HCT116 (cell line): ENCODE measurements around the gene ALX3. TPM values are rescaled to one million over a fixed set of nuclear protein-coding genes. Genes with fewer than 3 reads are reported as not detected.

ENCODE experiments used
- ATAC-seq: fragments of 200-7000 bp; cut with Tn5 transposase; 2 replicates; pipeline ENCODE4 v1.9.1; 2020; ENCODE audit warnings: mild to moderate bottlenecking, moderate library complexity
- BruUV-seq: library from RNA; stranded (reverse); fragments of 400-500 nt; replicated peaks from 2 replicates; lab custom pipeline; 2021; lab: Mats Ljungman, UMichigan
- CTCF ChIA-PET: fragments of 300-600 bp; sonication (Branson Sonifier 250); formaldehyde crosslinking; loops from one replicate; lab custom pipeline; 2021; ENCODE audit warnings: antibody characterized with exemption; lab: Charles Lee
- POLR2A ChIA-PET: fragments of 300-600, 350-600 bp; sonication (Branson Sonifier 250); formaldehyde crosslinking; loops from one replicate; lab custom pipeline; 2021; ENCODE audit warnings: antibody characterized with exemption; lab: Charles Lee
- RAD21 ChIA-PET, 2 experiments: fragments of 300-600 bp; sonication (Branson Sonifier 250); formaldehyde crosslinking; loops; one replicate each; lab custom pipeline; 2023; ENCODE audit warnings: low total read pairs in 2 of 2; ENCODE audit not compliant: uncharacterized antibody in 2 of 2, unreplicated experiment in 2 of 2, low non-redundant PET in 1 of 2; lab: Charles Lee
- DNase-seq: peaks from one replicate; pipeline ENCODE4 v3.0.0-alpha.2; 2010; ENCODE audit warnings: low read depth, low spot score
- H2AFZ ChIP-seq: fragments of 200-600 bp; shearing (Covaris generic), sonication (generic); 2 replicates; pipeline ENCODE4 v1.6.1; 2017; ENCODE audit warnings: low read depth, mixed run types, mixed read lengths, antibody characterized with exemption, low read length; ENCODE audit not compliant: poor library complexity, severe bottlenecking
- H3K27ac ChIP-seq: 2 replicates; pipeline ENCODE4 v1.5.1; 2012; ENCODE audit warnings: low read depth, low read length
- H3K27me3 ChIP-seq: fragments of 200-600 bp; sonication (generic); 2 replicates; pipeline ENCODE4 v1.6.1; 2016; ENCODE audit warnings: mixed run types, low read length, mixed read lengths; ENCODE audit not compliant: insufficient read depth
- H3K36me3 ChIP-seq, 2 experiments: fragments of 200-500 bp in 1 of 2; fragments of 200-600 bp in 1 of 2; sonication (Bioruptor generic) in 1 of 2; sonication (generic) in 1 of 2; 2 replicates each; pipeline versions ENCODE4 v1.5.1 to v1.6.1; 2014 to 2016; ENCODE audit warnings: low read length in 2 of 2, inconsistent platforms in 1 of 2, mixed read lengths in 1 of 2, mixed run types in 1 of 2; ENCODE audit not compliant: insufficient read depth in 2 of 2, control insufficient read depth in 1 of 2
- H3K4me1 ChIP-seq, 2 experiments: fragments of 200-600 bp in 1 of 2; sonication (generic) in 1 of 2; 2 replicates each; pipeline versions ENCODE4 v1.5.1 to v1.6.1; 2012 to 2017; ENCODE audit warnings: low read length in 2 of 2, inconsistent platforms in 1 of 2, mild to moderate bottlenecking in 1 of 2, mixed read lengths in 1 of 2, mixed run types in 1 of 2, moderate library complexity in 1 of 2; ENCODE audit not compliant: insufficient read depth in 2 of 2, control insufficient read depth in 1 of 2
- H3K4me2 ChIP-seq: fragments of 200-600 bp; sonication (generic); 2 replicates; pipeline ENCODE4 v1.6.1; 2017; ENCODE audit warnings: mixed run types, low read length, mixed read lengths
- H3K4me3 ChIP-seq, 2 experiments: fragments of 200-600 bp in 1 of 2; sonication (generic) in 1 of 2; replicated peaks in 1 of 2; 2 replicates each; pipeline ENCODE4 v1.5.1; 2011 to 2016; ENCODE audit warnings: low read length in 2 of 2, control low read depth in 1 of 2, low read depth in 1 of 2, mild to moderate bottlenecking in 1 of 2, mixed read lengths in 1 of 2, mixed run types in 1 of 2
- H3K79me2 ChIP-seq: fragments of 200-600 bp; sonication (generic); 2 replicates; pipeline ENCODE4 v1.6.1; 2017; ENCODE audit warnings: mild to moderate bottlenecking, mixed run types, low read length, moderate library complexity, mixed read lengths; ENCODE audit not compliant: insufficient read depth
- H3K9ac ChIP-seq: fragments of 200-600 bp; sonication (generic); 2 replicates; pipeline ENCODE4 v1.6.1; 2016; ENCODE audit warnings: low read length, mixed read lengths
- H3K9me2 ChIP-seq: fragments of 200-600 bp; sonication (generic), shearing (Covaris generic); 2 replicates; pipeline ENCODE4 v1.6.1; 2017; ENCODE audit warnings: mixed run types, mild to moderate bottlenecking, moderate library complexity; ENCODE audit not compliant: insufficient read depth
- H3K9me3 ChIP-seq, 2 experiments: fragments of 200-500 bp in 1 of 2; fragments of 200-600 bp in 1 of 2; sonication (Bioruptor generic) in 1 of 2; sonication (generic) in 1 of 2; 2 replicates each; pipeline ENCODE4 v1.6.1; 2014 to 2017; ENCODE audit warnings: low read length in 2 of 2, mixed read lengths in 2 of 2, inconsistent platforms in 1 of 2, low read depth in 1 of 2, mild to moderate bottlenecking in 1 of 2, mixed run types in 1 of 2, moderate library complexity in 1 of 2; ENCODE audit not compliant: control insufficient read depth in 1 of 2, insufficient read depth in 1 of 2
- H4K20me1 ChIP-seq: fragments of 200-600 bp; sonication (generic), shearing (Covaris generic); 2 replicates; pipeline ENCODE4 v1.6.1; 2017; ENCODE audit warnings: mixed run types, mild to moderate bottlenecking, moderate library complexity; ENCODE audit not compliant: insufficient read depth
- ATF3 ChIP-seq: IDR thresholded peaks from 2 replicates; pipeline ENCODE4 v1.6.1; 2012
- CBX3 ChIP-seq: IDR thresholded peaks from 2 replicates; pipeline ENCODE4 v1.6.1; 2012; ENCODE audit warnings: low read depth
- ELF1 ChIP-seq: IDR thresholded peaks from 2 replicates; pipeline ENCODE4 v1.6.1; 2012; ENCODE audit warnings: low read depth, borderline replicate concordance
- EZH2 ChIP-seq: fragments of 200-600 bp; sonication (generic); IDR thresholded peaks from 2 replicates; pipeline ENCODE4 v1.6.1; 2017; ENCODE audit warnings: antibody characterized with exemption, mixed run types
- FOSL1 ChIP-seq: IDR thresholded peaks from 2 replicates; pipeline ENCODE4 v1.6.1; 2012; ENCODE audit warnings: low read depth
- POLR2A ChIP-seq: IDR thresholded peaks from 2 replicates; pipeline ENCODE4 v1.7.0; 2011; ENCODE audit warnings: borderline replicate concordance; ENCODE audit not compliant: insufficient read depth, insufficient read length; ENCODE audit errors: extremely low read depth
- POLR2AphosphoS5 ChIP-seq: IDR thresholded peaks from 2 replicates; pipeline ENCODE4 v1.6.1; 2011; ENCODE audit warnings: mild to moderate bottlenecking, low read depth, low read length, moderate library complexity
- RAD21 ChIP-seq: IDR thresholded peaks from 2 replicates; pipeline ENCODE4 v1.6.1; 2012; ENCODE audit warnings: low read depth, mild to moderate bottlenecking
- REST ChIP-seq: IDR thresholded peaks from 2 replicates; pipeline ENCODE4 v1.6.1; 2012; ENCODE audit warnings: low read depth
- SIN3A ChIP-seq: IDR thresholded peaks from 2 replicates; pipeline ENCODE4 v1.6.1; 2012; ENCODE audit warnings: low read depth
- SP1 ChIP-seq: IDR thresholded peaks from 2 replicates; pipeline ENCODE4 v1.6.1; 2012; ENCODE audit warnings: low read depth
- SRF ChIP-seq: IDR thresholded peaks from 2 replicates; pipeline ENCODE4 v1.6.1; 2012; ENCODE audit warnings: low read depth
- YY1 ChIP-seq: IDR thresholded peaks from 2 replicates; pipeline ENCODE4 v1.6.1; 2011; ENCODE audit warnings: low read length, low read depth, moderate library complexity, mild to moderate bottlenecking; ENCODE audit not compliant: insufficient replicate concordance; ENCODE audit errors: extremely low read depth
- ZFX ChIP-seq: fragments of 450-650 bp; IDR thresholded peaks from 2 replicates; pipeline ENCODE4 v1.6.1; 2017
- intact Hi-C: fragments of 100-400 bp; cut with micrococcal nuclease; formaldehyde crosslinking; loops from 2 replicates; pipeline ENCODE4 v1.10.0; 2022
- total RNA-seq: library from RNA; stranded (reverse); gene quantifications from one replicate; pipeline ENCODE4 v1.2.1, GENCODE V29; 2021; ENCODE audit not compliant: unreplicated experiment
- TF ChIP-seq, protein P1 (sequence below): IDR thresholded peaks from 2 replicates; pipeline ENCODE4 v1.6.1; 2011; ENCODE audit warnings: mild to moderate bottlenecking, low read length, moderate library complexity; ENCODE audit not compliant: insufficient replicate concordance; ENCODE audit errors: extremely low read depth
- TF ChIP-seq, protein P2 (sequence below): IDR thresholded peaks from 2 replicates; pipeline ENCODE4 v1.6.1; 2012

ALX3 gene
- total RNA-seq, 1 experiment from 2014 or later = not detected

- Histone ChIP-seq H3K27me3 (no peaks in the 10 kb centered on the region), H3K27ac (no peak overlapping the region), H3K4me3 (no peak overlapping the region), H3K79me2 (no peaks in the 10 kb centered on the region), H3K9me3 (no peaks in the 10 kb centered on the region), H3K9me2 (no peaks in the 10 kb centered on the region), H4K20me1 (no peaks in the 10 kb centered on the region), H3K4me2 (no peak overlapping the region), H2AFZ (no peak overlapping the region), H3K9ac (no peak overlapping the region), H3K36me3 (peaks cover 49 to 58% of the 10 kb centered on the region in 2 experiments; a peak in 3 of 4 replicates), H3K4me1 (no peaks in the 10 kb centered on the region)
- BruUV-seq = no TSS peak
- ATAC-seq (no peak), DNase-seq (no peak)
- TF ChIP-seq, protein P1, sequence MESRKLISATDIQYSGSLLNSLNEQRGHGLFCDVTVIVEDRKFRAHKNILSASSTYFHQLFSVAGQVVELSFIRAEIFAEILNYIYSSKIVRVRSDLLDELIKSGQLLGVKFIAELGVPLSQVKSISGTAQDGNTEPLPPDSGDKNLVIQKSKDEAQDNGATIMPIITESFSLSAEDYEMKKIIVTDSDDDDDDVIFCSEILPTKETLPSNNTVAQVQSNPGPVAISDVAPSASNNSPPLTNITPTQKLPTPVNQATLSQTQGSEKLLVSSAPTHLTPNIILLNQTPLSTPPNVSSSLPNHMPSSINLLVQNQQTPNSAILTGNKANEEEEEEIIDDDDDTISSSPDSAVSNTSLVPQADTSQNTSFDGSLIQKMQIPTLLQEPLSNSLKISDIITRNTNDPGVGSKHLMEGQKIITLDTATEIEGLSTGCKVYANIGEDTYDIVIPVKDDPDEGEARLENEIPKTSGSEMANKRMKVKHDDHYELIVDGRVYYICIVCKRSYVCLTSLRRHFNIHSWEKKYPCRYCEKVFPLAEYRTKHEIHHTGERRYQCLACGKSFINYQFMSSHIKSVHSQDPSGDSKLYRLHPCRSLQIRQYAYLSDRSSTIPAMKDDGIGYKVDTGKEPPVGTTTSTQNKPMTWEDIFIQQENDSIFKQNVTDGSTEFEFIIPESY = no peak
- TF ChIP-seq ATF3 (no peak), POLR2AphosphoS5 (no peak), YY1 (no peak), EZH2 (no peak), REST (no peak), SP1 (no peak), CBX3 (no peak), SRF (no peak), SIN3A (no peak), FOSL1 (no peak), ZFX (no peak), POLR2A (no peak), ELF1 (no peak), RAD21 (no peak)
- TF ChIP-seq, protein P2, sequence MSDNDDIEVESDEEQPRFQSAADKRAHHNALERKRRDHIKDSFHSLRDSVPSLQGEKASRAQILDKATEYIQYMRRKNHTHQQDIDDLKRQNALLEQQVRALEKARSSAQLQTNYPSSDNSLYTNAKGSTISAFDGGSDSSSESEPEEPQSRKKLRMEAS = no peak
- intact Hi-C loops = no loop called here
- RAD21 ChIA-PET = no interaction called here
- POLR2A ChIA-PET = no interaction called here
- CTCF ChIA-PET = interaction anchor here (2.0 kb wide), 1 partner anchor 10 kb away, joined by 13 read pairs; no protein-coding TSS in a partner anchor
Measured at GRCh38 chr1:110049801-110050601, 20.5 kb downstream of the ALX3 start.
